NCI-H82 treated with DMSO at 0.1 percent for 48 hours (cell line): Measurements from ENCODE around the gene GPR101.
"Not testable (repeated sequence)": the region's sequence is repeated elsewhere in the genome, so short reads cannot be mapped to it uniquely, and the experiment has no call there.

ENCODE experiments used
- DNase-seq: peaks from one replicate; lab custom pipeline; 2025; ENCODE audit not compliant: unreplicated experiment; lab: John Stamatoyannopoulos, UW

The GPR101 gene

GRCh38 chrX:137028699-137029098, 5.1 kb downstream of the GPR101 start:
- no peak for DNase-seq

- no peak for DNase-seq
Observed at GRCh38 chrX:137025930-137026329, 7.9 kb downstream of the GPR101 start.

GRCh38 chrX:137000236-137000635, 33.6 kb downstream of the GPR101 start:
- not testable (repeated sequence) for DNase-seq

- no peak for DNase-seq
Observed at GRCh38 chrX:136999024-136999423, 34.8 kb downstream of the GPR101 start.
